Panc1 (cell line): ENCODE data around the gene ANKRD18A. TPM values are rescaled to one million over a fixed set of nuclear protein-coding genes. Genes with fewer than 3 reads are reported as not detected.
"Not testable (repeated sequence)": the region's sequence is repeated elsewhere in the genome, so short reads cannot be mapped to it uniquely, and the experiment has no call there.

Experiments used
- ATAC-seq: fragments of 200-7000 bp; cut with Tn5 transposase; 2 replicates; pipeline ENCODE4 v1.9.1; 2020; ENCODE audit warnings: mild to moderate bottlenecking, moderate library complexity
- BruUV-seq: library from RNA; stranded (reverse); fragments of 400-500 nt; replicated peaks from 2 replicates; lab custom pipeline; 2021; lab: Mats Ljungman, UMichigan
- CTCF ChIA-PET: fragments of 300-600 bp; sonication (Branson Sonifier 250); formaldehyde crosslinking; loops from one replicate; lab custom pipeline; 2022; ENCODE audit warnings: antibody characterized with exemption; lab: Charles Lee
- POLR2A ChIA-PET: fragments of 300-600 bp; sonication (Branson Sonifier 250); formaldehyde crosslinking; loops from one replicate; lab custom pipeline; 2022; ENCODE audit warnings: antibody characterized with exemption; lab: Charles Lee
- DNase-seq: peaks from one replicate; pipeline ENCODE4 v3.0.0-alpha.2; 2010; ENCODE audit warnings: low read depth, low spot score
- H3K27ac ChIP-seq: 2 replicates; pipeline ENCODE4 v1.5.1; 2011; ENCODE audit warnings: mild to moderate bottlenecking, low read length, inconsistent platforms
- H3K27me3 ChIP-seq: fragments of 200-500 bp; sonication (Bioruptor generic); 2 replicates; pipeline ENCODE4 v1.6.0; 2014; ENCODE audit warnings: low read length, inconsistent platforms; ENCODE audit not compliant: control insufficient read depth, insufficient read depth
- H3K36me3 ChIP-seq: fragments of 200-500 bp; sonication (Bioruptor generic); 2 replicates; pipeline ENCODE4 v1.5.1; 2014; ENCODE audit warnings: inconsistent platforms, mild to moderate bottlenecking, low read length, moderate library complexity; ENCODE audit not compliant: control insufficient read depth, insufficient read depth
- H3K4me1 ChIP-seq: 2 replicates; pipeline ENCODE4 v1.5.1; 2011; ENCODE audit warnings: inconsistent platforms, mild to moderate bottlenecking, low read length, moderate library complexity; ENCODE audit not compliant: control insufficient read depth, insufficient read depth
- H3K4me3 ChIP-seq, 2 experiments: 2 replicates each; pipeline ENCODE4 v1.5.1; 2011 to 2012; ENCODE audit warnings: low read depth in 2 of 2, low read length in 2 of 2, mild to moderate bottlenecking in 2 of 2, inconsistent platforms in 1 of 2, moderate library complexity in 1 of 2
- H3K9me3 ChIP-seq: fragments of 200-500 bp; sonication (Bioruptor generic); 2 replicates; pipeline ENCODE4 v1.5.1; 2014; ENCODE audit warnings: low read depth, mild to moderate bottlenecking, inconsistent platforms, low read length, moderate library complexity; ENCODE audit not compliant: control insufficient read depth, insufficient read depth
- in situ Hi-C: cut with HindIII; loops from 2 replicates; pipeline ENCODE4 v1.10.0; 2016; ENCODE audit warnings: low sequenced_read_pairs, low pct_unique_long_range_greater_than_20kb
- intact Hi-C: fragments of 100-400 bp; cut with micrococcal nuclease; formaldehyde crosslinking; loops from one replicate; pipeline ENCODE4 v1.10.0; 2022; ENCODE audit not compliant: unreplicated experiment
- total RNA-seq: library from RNA; stranded (reverse); gene quantifications from one replicate; pipeline ENCODE4 v1.2.1, GENCODE V29; 2021; ENCODE audit not compliant: unreplicated experiment

The ANKRD18A gene
- total RNA-seq, 1 experiment from 2014 or later: 9.6 TPM

DNA sequence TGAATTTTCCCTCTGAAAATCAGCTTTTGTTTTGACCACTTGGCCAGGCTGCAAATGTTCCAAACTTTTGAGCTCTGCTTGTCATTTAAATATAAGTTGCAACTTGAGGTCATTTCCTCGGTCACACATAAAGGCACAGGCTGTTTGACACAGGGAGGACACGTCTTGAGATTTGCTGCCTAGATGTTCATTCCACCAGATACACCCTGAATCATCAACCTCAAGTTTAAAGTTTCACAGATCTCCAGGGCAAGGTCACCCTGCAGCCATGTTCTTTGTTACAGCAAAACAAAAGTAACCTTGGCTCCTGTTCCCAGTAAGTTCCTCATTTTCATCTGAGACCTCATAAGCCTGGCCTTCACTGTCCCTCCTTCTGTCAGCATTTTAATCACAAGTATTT, 59.3 kb downstream of the ANKRD18A start:
- intact Hi-C loops, ATAC-seq, H3K4me3 ChIP-seq, POLR2A ChIA-PET, H3K36me3 ChIP-seq, BruUV-seq, H3K27ac ChIP-seq, DNase-seq, in situ Hi-C loops, CTCF ChIA-PET, H3K27me3 ChIP-seq, H3K4me1 ChIP-seq, H3K9me3 ChIP-seq: not testable (repeated sequence)

DNA sequence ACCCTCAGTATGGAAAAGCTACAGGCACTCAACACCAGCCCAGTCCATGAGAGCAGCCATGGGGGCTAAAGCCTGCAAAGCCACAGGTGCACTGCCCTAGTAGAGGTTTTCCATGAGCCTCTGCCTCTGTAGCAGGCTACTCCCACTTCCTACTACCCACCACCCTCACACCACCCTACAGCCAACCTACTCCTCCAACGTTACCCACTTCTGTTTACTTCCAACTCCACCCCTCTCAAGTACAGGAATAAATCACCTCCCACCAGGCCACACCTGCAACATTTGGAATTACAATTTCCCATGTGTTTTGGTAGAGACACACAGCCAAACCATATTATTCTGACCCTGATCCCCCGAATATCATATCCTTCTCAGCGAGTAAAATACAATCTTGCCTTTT, 61.2 kb downstream of the ANKRD18A start:
- H3K27me3 ChIP-seq, intact Hi-C loops, H3K9me3 ChIP-seq, H3K27ac ChIP-seq, H3K4me1 ChIP-seq, H3K4me3 ChIP-seq, H3K36me3 ChIP-seq, BruUV-seq, CTCF ChIA-PET, DNase-seq, ATAC-seq, POLR2A ChIA-PET, in situ Hi-C loops: not testable (repeated sequence)

DNA sequence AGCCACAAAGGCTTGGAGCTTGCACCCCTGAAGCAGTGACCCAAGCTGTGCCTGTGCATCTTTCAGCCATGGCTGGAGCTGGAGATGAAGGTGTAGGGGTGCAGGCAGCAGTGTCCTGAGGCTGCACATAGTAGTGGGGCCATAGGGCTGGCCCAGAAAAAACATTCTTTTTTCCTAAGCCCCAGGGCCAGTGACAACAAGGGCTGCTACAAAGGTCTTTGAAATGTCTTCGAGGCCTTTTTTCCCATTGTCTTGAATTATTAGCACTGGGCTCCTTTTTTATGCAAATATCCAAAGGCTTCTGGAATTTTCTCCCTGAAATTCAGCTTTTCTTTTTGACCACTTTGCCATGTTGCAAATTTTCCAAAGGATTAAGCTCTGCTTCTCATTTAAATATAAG, 62.6 kb downstream of the ANKRD18A start:
- in situ Hi-C loops: not testable (repeated sequence)

DNA sequence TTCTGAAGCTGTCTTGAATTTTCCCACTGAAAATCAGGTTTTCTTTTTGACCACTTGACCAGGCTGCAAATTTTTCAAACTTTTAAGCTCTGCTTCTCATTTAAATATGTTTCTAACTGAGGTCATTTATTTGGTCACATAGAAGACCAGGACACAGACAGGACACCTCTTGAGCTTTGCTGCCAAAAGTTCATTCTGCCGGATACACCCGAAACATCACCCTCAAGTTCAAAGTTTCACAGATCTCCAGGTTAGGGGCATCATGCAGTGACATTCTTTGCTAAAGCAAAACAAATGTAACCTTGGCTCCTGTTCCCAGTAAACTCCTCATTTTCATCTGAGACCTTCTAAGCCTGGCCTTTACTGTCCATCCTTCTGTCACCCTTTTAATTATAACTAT, 65.4 kb downstream of the ANKRD18A start:
- intact Hi-C loops, ATAC-seq, H3K9me3 ChIP-seq, H3K4me3 ChIP-seq, H3K36me3 ChIP-seq, POLR2A ChIA-PET, DNase-seq, H3K27me3 ChIP-seq, BruUV-seq, in situ Hi-C loops, H3K27ac ChIP-seq, CTCF ChIA-PET, H3K4me1 ChIP-seq: not testable (repeated sequence)

More for the DNA sequence above, 62.6 kb downstream of the ANKRD18A start:
- intact Hi-C loops, ATAC-seq, CTCF ChIA-PET, H3K27ac ChIP-seq, H3K4me1 ChIP-seq, H3K36me3 ChIP-seq, POLR2A ChIA-PET, H3K4me3 ChIP-seq, H3K27me3 ChIP-seq, H3K9me3 ChIP-seq, DNase-seq: not testable (repeated sequence)
- TSS peak; percentile 50 for BruUV-seq

DNA sequence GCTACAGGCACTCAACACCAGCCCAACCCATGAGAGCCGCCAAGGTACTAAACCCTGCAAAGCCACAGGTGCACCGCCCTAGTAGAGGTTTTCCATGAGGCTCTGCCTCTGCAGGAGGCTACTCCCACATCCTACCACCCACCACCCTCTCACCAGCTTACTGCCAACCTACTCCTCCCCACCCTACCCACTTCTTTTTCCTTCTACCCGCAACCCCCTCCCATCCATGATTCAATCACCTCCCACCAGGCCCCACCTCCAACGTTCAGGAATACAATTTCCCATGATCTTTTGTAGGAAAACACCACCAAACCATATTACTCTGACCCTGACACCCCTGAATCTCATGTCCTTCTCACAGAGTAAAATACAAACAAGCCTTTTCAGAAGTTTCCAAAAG, 67.4 kb downstream of the ANKRD18A start:
- H3K9me3 ChIP-seq, intact Hi-C loops, ATAC-seq, H3K4me3 ChIP-seq, H3K4me1 ChIP-seq, H3K27me3 ChIP-seq, CTCF ChIA-PET, in situ Hi-C loops, POLR2A ChIA-PET, H3K27ac ChIP-seq, BruUV-seq, H3K36me3 ChIP-seq, DNase-seq: not testable (repeated sequence)

DNA sequence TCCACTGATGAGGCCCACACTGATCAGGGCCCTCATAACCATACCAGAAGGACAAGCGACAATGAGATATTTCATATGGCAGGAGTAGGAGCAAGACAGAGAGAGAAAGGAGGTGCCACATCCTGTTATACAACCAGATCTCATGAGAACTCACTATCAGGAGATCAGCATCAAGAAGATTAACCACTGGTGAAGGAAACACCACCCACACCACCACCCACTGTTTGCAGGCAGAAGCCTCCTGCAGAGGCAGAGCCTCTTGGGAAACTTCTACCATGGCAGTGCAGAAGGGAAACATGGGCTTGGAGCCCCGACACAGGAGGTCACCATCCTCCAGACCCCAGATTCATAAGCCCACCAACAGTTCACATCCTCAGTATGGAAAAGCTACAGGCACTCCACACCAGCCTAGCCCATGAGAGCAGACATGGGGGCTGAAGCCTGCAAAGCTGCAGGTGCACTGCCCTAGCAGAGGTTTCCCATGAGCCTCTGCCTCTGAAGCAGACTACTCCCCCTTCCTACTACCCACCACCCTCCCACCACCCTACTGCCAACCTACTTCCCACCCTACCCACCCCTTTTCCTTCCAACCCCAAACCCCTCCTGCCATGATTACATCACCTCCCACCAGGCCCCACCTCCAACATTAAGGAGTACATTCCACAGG, 73.8 kb downstream of the ANKRD18A start:
- ATAC-seq, H3K9me3 ChIP-seq, H3K27me3 ChIP-seq, H3K4me3 ChIP-seq, POLR2A ChIA-PET, BruUV-seq, in situ Hi-C loops, CTCF ChIA-PET, H3K4me1 ChIP-seq, intact Hi-C loops, DNase-seq, H3K36me3 ChIP-seq, H3K27ac ChIP-seq: not testable (repeated sequence)

DNA sequence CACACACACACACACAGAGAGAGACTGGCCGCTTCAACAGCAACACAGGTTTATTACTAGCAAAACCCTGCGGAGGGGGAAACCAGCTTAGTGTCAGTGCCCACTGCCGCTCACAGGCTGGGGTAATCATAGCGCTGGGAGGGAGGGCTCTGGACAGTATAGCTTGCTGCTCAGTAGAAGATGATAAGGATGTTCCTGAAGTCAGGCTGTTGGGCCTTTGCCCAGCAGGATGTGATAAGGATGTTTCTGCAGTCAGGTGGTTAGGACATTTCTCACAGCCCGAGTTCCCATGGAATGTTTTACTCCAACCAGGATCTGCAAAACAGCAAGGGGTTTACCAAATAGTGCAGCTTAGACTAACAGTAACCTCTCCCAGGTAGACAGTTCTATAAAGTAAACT, 79.9 kb downstream of the ANKRD18A start:
- in situ Hi-C loops, DNase-seq, H3K27me3 ChIP-seq, H3K27ac ChIP-seq, H3K4me1 ChIP-seq, intact Hi-C loops, POLR2A ChIA-PET, BruUV-seq, ATAC-seq, H3K36me3 ChIP-seq, H3K4me3 ChIP-seq, H3K9me3 ChIP-seq, CTCF ChIA-PET: not testable (repeated sequence)
